GM20000 (cell line): ENCODE measurements around the gene ACHE.

Experiments
- DNase-seq: peaks from one replicate; pipeline ENCODE4 v3.0.0; 2012; ENCODE audit warnings: low spot score
- CTCF ChIP-seq: IDR thresholded peaks from 2 replicates; pipeline ENCODE4 v1.5.1; 2012; ENCODE audit warnings: mild to moderate bottlenecking, control low read depth; ENCODE audit errors: extremely low read depth, missing control alignments

The ACHE gene

DNA sequence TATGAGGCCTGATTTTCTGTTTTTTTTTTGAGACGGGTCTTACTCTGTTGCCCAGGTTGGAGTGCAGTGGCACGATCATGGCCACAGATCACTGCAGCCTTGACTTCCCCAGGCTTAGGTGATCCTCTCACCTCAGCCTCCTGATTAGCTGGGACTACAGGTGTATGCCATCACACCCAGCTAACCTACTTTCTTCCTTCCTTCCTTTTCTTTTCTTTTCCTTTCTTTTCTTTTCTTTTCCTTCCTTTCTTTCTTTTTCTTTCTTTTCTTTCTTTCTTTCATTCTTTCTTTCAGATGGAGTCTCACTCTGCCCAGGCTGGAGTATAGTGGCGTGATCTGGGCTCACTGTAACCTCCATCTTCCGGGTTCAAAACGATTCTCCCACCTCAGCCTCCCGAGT lies 17.0 kb downstream of the ACHE start:
- no peak for TF ChIP-seq CTCF

DNA sequence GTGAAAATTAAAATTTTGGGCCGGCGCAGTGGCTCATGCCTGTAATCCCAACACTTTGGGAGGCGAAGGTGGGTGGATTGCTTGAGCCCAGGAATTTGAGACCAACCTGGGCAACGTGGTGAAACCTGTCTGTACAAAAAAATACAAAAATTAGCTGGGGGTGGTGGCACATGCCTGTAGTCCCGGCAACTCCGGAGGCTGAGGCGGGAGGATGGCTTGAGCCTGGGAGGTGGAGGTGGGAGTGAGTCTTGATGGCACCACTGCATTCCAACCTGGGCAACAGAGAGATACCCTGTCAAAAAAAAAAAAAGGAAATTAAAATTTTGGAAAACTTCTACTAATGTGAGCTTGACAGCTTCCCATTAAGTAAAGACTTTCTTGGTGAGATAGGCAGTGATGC lies 17.7 kb downstream of the ACHE start:
- TF ChIP-seq CTCF = no peak
- DNase-seq = no peak

More for the DNA sequence above, 17.0 kb downstream of the ACHE start:
- no peak for DNase-seq

DNA sequence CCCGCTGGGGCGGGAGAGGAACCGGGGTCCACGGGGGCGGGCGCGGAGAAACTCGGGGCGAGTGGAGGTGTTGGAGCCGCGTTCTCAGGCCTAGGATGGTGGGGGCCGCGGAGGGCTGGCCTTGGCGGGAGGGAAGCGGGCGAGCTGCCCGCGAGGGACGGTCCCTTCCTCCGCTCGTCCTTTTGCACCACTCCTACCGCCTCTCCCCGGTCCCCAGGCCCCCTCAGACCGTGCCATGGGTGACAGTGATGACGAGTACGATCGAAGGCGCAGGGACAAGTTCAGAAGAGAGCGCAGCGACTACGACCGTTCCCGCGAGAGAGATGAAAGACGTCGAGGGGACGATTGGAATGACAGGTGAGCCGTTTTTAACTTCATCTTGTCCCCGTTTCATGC lies 20.3 kb downstream of the ACHE start:
- peak; percentile 65 for DNase-seq
- no peak for TF ChIP-seq CTCF

DNA sequence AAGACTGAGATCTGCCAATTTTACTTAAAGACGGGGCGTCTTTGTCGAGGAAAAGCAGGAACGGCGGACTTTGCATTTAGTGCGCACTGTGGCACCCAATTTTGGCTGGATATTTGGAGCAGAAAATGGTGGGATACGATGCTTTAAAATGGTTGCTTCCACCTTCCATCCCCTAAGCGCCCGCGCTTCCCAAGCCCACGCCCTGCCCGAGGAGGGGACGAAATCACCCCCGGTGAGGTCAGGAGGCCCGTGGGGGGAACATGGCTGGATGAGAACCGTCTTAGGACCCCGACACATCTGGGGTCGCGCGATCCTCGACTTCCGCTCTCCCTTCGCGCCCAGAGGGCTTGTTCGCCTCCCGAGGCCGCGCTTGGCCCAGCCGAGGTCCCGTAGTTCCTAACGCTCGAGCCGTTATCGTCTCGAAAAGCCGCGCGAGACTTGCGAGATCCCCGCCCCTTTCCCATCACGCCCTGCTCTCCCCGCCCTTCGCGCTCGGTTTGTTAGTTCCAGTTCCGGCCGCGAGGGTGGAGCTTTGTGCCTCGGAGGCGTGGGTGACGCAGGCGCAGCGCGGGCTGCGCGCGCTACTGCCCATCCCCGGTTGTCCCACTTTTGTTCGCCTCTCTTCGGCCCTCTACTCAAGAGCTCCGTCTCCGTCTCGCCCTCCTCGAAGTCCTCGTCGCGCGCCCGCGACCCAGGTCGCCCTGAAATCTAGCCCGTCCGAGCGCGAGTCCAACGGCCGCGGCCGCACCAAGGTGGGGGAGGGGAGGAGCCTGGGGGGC lies 20.9 kb downstream of the ACHE start, which contains the start of gene SRRT:
TSS of gene SRRT (plus strand) at position 527 of the 779 bp plus-strand sequence. CDS start 488 bp downstream, outside the sequence.
- peak; percentile 99 for DNase-seq
- TF ChIP-seq CTCF = no peak

GRCh38 chr7:100874300-100874576 lies 21.4 kb downstream of the ACHE start:
- DNase-seq = no peak
- no peak for TF ChIP-seq CTCF

- DNase-seq = no peak
- TF ChIP-seq CTCF = no peak
Measured at GRCh38 chr7:100873599-100874299, 21.9 kb downstream of the ACHE start.

DNA sequence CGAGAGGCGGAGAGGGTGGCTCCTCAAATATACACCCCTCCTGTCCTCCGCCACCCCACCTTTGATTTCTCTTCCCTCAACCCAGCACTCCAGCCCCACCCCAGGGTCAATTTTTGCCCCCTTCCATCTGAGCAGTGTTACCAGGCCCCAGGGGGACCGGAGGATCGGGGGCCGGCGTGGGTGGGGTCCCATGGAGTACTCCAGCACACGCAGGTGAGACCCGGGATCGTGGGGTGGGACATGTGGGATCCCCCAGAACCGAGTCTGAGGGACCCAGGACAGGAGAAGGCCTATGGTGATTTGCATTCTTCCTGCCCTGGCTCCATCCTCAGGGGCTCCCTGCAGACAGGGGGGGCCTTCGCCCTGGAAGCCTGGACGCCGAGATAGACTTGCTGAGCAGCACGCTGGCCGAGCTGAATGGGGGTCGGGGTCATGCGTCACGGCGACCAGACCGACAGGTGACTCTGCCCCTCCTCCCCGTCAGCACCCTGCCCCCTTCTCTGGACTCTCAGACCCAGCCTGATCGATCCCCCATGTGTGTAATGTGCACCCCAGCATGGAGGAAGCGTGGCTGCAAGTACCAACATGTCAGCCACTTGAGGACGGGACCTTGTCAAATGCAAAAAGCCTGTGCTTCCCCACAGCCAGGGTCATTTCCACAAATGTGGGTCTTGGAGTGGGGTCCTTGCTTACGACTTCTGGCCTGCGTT lies 27.8 kb downstream of the ACHE start:
- no peak for TF ChIP-seq CTCF
- DNase-seq = no peak
